SK-N-SH (cell line): ENCODE measurements around the gene BCAS3. TPM values are rescaled to one million over a fixed set of nuclear protein-coding genes. Genes with fewer than 3 reads are reported as not detected.

Experiments used
- CTCF ChIA-PET: fragments of 300-600, 350-600 bp; formaldehyde crosslinking; extraction: SDS; loops from one replicate; lab custom pipeline; 2021; lab: Yijun Ruan, JAX
- POLR2A ChIA-PET: fragments of 350-600 bp; sonication (Branson Sonifier 250); formaldehyde crosslinking; extraction: SDS; loops from one replicate; lab custom pipeline; 2020; ENCODE audit warnings: antibody characterized with exemption, inconsistent platforms; lab: Yijun Ruan, JAX
- DNase-seq: peaks from one replicate; pipeline ENCODE4 v3.0.0; 2012
- H2AFZ ChIP-seq: fragments of 200-600 bp; sonication (generic); 2 replicates; pipeline ENCODE4 v1.8.1; 2016; ENCODE audit warnings: antibody characterized with exemption, mild to moderate bottlenecking, low read depth
- H3F3A ChIP-seq: fragments of 200-600 bp; sonication (generic); replicated peaks from 2 replicates; pipeline ENCODE3; 2016; ENCODE audit warnings: antibody characterized with exemption, mild to moderate bottlenecking; ENCODE audit not compliant: insufficient read depth
- H3K27ac ChIP-seq, 2 experiments: fragments of 200-500 bp in 1 of 2; fragments of 200-600 bp in 1 of 2; sonication (Bioruptor generic) in 1 of 2; sonication (generic), shearing (Covaris generic) in 1 of 2; 2 replicates each; pipeline versions ENCODE4 v1.5.1 to v1.6.1; 2014 to 2016; ENCODE audit warnings: low read depth in 2 of 2, inconsistent platforms in 1 of 2, low read length in 1 of 2, mild to moderate bottlenecking in 1 of 2, mixed read lengths in 1 of 2
- H3K27me3 ChIP-seq: fragments of 200-600 bp; sonication (generic), shearing (Covaris generic); 2 replicates; pipeline ENCODE4 v1.6.1; 2016; ENCODE audit warnings: mixed run types; ENCODE audit not compliant: insufficient read depth
- H3K36me3 ChIP-seq, 2 experiments: fragments of 200-500 bp in 1 of 2; fragments of 200-600 bp in 1 of 2; sonication (Bioruptor generic) in 1 of 2; sonication (generic) in 1 of 2; replicated peaks in 1 of 2; 2 replicates each; pipeline versions ENCODE3 to v1.5.1; 2014 to 2016; ENCODE audit warnings: low read length in 1 of 2, mild to moderate bottlenecking in 1 of 2; ENCODE audit not compliant: insufficient read depth in 2 of 2, control insufficient read depth in 1 of 2
- H3K4me1 ChIP-seq, 2 experiments: fragments of 200-500 bp in 1 of 2; fragments of 200-600 bp in 1 of 2; sonication (Bioruptor generic) in 1 of 2; sonication (generic), shearing (Covaris generic) in 1 of 2; 2 replicates each; pipeline versions ENCODE4 v1.5.1 to v1.6.1; 2014 to 2016; ENCODE audit warnings: low read depth in 1 of 2, low read length in 1 of 2, mixed run types in 1 of 2; ENCODE audit not compliant: insufficient read depth in 2 of 2, control insufficient read depth in 1 of 2
- H3K4me2 ChIP-seq: fragments of 200-600 bp; sonication (generic), shearing (Covaris generic); 2 replicates; pipeline ENCODE4 v1.6.1; 2017; ENCODE audit warnings: mixed run types
- H3K4me3 ChIP-seq, 2 experiments: fragments of 200-500 bp in 1 of 2; fragments of 200-600 bp in 1 of 2; sonication (Bioruptor generic) in 1 of 2; sonication (generic), shearing (Covaris generic) in 1 of 2; 2 replicates each; pipeline versions ENCODE4 v1.5.1 to v1.8.1; 2014 to 2016; ENCODE audit warnings: low read depth in 2 of 2, inconsistent platforms in 1 of 2, low read length in 1 of 2, mild to moderate bottlenecking in 1 of 2, mixed read lengths in 1 of 2, moderate library complexity in 1 of 2
- H3K79me2 ChIP-seq: fragments of 200-600 bp; sonication (generic); 2 replicates; pipeline ENCODE4 v1.8.1; 2017; ENCODE audit warnings: mild to moderate bottlenecking; ENCODE audit not compliant: insufficient read depth
- H3K9ac ChIP-seq: fragments of 200-600 bp; sonication (generic); 2 replicates; pipeline ENCODE4 v1.6.1; 2017; ENCODE audit warnings: mixed run types
- H3K9me2 ChIP-seq: fragments of 200-600 bp; sonication (generic); 2 replicates; pipeline ENCODE4 v1.6.1; 2017; ENCODE audit warnings: mixed run types
- H3K9me3 ChIP-seq: fragments of 200-600 bp; sonication (generic); 2 replicates; pipeline ENCODE4 v1.6.1; 2017; ENCODE audit warnings: mixed run types, mild to moderate bottlenecking, moderate library complexity
- H4K20me1 ChIP-seq: fragments of 200-600 bp; sonication (generic); 2 replicates; pipeline ENCODE4 v1.6.1; 2017; ENCODE audit warnings: mild to moderate bottlenecking, mixed run types; ENCODE audit not compliant: insufficient read depth
- EP300 ChIP-seq, 2 experiments: IDR thresholded peaks; 2 replicates each; pipeline versions ENCODE4 v1.4.0 to v1.6.1; 2012; ENCODE audit warnings: borderline replicate concordance in 1 of 2, low read depth in 1 of 2, low read length in 1 of 2
- EZH2phosphoT487 ChIP-seq: fragments of 200-600 bp; sonication (generic); IDR thresholded peaks from 2 replicates; pipeline ENCODE4 v1.6.1; 2017; ENCODE audit warnings: low read depth, mixed run types, mild to moderate bottlenecking, antibody characterized with exemption, moderate library complexity, borderline replicate concordance
- FOXJ3 ChIP-seq: sonication (generic); formaldehyde crosslinking; IDR thresholded peaks from 2 replicates; pipeline ENCODE4 v1.5.1; 2020; ENCODE audit warnings: mild to moderate bottlenecking, missing genetic modification reagents
- FOXM1 ChIP-seq: IDR thresholded peaks from 2 replicates; pipeline ENCODE4 v1.4.0; 2012; ENCODE audit warnings: low read depth, mild to moderate bottlenecking
- GABPA ChIP-seq: IDR thresholded peaks from 2 replicates; pipeline ENCODE4 v1.4.0; 2012; ENCODE audit warnings: low read depth, mild to moderate bottlenecking
- JUND ChIP-seq: IDR thresholded peaks from 2 replicates; pipeline ENCODE4 v1.4.0; 2012
- MEF2A ChIP-seq: IDR thresholded peaks from 2 replicates; pipeline ENCODE4 v1.4.0; 2012; ENCODE audit warnings: low read depth, borderline replicate concordance
- MXI1 ChIP-seq: IDR thresholded peaks from 2 replicates; pipeline ENCODE4 v1.6.1; 2012; ENCODE audit warnings: mild to moderate bottlenecking, low read depth, low read length, improper control_type of control experiment
- POLR2AphosphoS5 ChIP-seq: IDR thresholded peaks from 2 replicates; pipeline ENCODE4 v1.6.1; 2012; ENCODE audit warnings: low read depth, low read length
- TAF1 ChIP-seq: IDR thresholded peaks from 2 replicates; pipeline ENCODE4 v1.6.1; 2012; ENCODE audit warnings: low read depth, mild to moderate bottlenecking, low read length, moderate library complexity, borderline replicate concordance
- WGBS: methylation state at CpG from one replicate; pipeline ENCODE4 v1.1.6; 2017; ENCODE audit warnings: low lambda C conversion rate; 5-methylcytosine and 5-hydroxymethylcytosine counted together
- polyA plus RNA-seq, 3 experiments: library from polyadenylated mRNA; depleted of rRNA; stranded (reverse); fragments of >200 nt; gene quantifications; 2 replicates each; pipeline ENCODE4 v1.2.3, GENCODE V29; 2012
- TF ChIP-seq, protein P1 (sequence below): IDR thresholded peaks from 2 replicates; pipeline ENCODE4 v1.4.0; 2012; ENCODE audit warnings: low read depth, borderline replicate concordance
- TF ChIP-seq, protein P2 (sequence below): IDR thresholded peaks from 2 replicates; pipeline ENCODE4; 2012
- TF ChIP-seq, protein P3 (sequence below): fragments of 150-350 bp; IDR thresholded peaks from 2 replicates; pipeline ENCODE4 v1.6.1; 2016; ENCODE audit warnings: mild to moderate bottlenecking, low read depth, low read length
- TF ChIP-seq, protein P4 (sequence below): fragments of 200-600 bp; sonication (generic); IDR thresholded peaks from 2 replicates; pipeline ENCODE4 v1.6.1; 2017; ENCODE audit warnings: antibody characterized with exemption, mild to moderate bottlenecking, moderate library complexity
- TF ChIP-seq, protein P5 (sequence below): fragments of 150-350 bp; IDR thresholded peaks from 2 replicates; pipeline ENCODE4 v1.6.1; 2017; ENCODE audit warnings: antibody characterized with exemption, low read length, low read depth, borderline replicate concordance

BCAS3 gene
- polyA plus RNA-seq, 1 of the 3 experiments (the other 2 are of a cell fraction) = 5.9 TPM

DNA sequence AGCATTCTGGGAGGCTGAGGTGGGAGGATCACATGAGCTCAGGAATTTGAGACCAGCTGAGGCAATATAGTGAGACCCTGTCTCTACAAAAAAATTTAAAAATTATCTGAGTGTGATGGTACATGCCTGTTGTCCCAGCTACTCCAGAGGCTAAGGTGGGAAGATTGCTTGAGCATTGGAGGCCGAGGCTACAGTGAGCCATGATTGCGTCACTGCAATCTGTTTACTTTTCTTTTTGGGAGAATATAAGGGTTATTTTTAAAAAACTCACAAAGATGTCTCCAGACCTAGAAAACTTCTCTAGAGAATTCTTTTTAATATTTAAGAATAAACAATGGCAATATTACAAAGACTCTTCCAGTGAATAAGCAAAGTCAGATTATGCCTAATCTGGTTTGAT is 226.9 kb downstream of the BCAS3 start (continued):
- TF ChIP-seq, protein P1, sequence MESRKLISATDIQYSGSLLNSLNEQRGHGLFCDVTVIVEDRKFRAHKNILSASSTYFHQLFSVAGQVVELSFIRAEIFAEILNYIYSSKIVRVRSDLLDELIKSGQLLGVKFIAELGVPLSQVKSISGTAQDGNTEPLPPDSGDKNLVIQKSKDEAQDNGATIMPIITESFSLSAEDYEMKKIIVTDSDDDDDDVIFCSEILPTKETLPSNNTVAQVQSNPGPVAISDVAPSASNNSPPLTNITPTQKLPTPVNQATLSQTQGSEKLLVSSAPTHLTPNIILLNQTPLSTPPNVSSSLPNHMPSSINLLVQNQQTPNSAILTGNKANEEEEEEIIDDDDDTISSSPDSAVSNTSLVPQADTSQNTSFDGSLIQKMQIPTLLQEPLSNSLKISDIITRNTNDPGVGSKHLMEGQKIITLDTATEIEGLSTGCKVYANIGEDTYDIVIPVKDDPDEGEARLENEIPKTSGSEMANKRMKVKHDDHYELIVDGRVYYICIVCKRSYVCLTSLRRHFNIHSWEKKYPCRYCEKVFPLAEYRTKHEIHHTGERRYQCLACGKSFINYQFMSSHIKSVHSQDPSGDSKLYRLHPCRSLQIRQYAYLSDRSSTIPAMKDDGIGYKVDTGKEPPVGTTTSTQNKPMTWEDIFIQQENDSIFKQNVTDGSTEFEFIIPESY = no peak
- TF ChIP-seq FOXJ3 (CRISPR knock-in tag) (no peak), TAF1 (no peak), POLR2AphosphoS5 (no peak), EZH2phosphoT487 (no peak), MXI1 (no peak)
- TF ChIP-seq, protein P2, sequence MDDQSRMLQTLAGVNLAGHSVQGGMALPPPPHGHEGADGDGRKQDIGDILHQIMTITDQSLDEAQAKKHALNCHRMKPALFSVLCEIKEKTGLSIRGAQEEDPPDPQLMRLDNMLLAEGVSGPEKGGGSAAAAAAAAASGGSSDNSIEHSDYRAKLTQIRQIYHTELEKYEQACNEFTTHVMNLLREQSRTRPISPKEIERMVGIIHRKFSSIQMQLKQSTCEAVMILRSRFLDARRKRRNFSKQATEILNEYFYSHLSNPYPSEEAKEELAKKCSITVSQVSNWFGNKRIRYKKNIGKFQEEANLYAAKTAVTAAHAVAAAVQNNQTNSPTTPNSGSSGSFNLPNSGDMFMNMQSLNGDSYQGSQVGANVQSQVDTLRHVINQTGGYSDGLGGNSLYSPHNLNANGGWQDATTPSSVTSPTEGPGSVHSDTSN = no peak

DNA sequence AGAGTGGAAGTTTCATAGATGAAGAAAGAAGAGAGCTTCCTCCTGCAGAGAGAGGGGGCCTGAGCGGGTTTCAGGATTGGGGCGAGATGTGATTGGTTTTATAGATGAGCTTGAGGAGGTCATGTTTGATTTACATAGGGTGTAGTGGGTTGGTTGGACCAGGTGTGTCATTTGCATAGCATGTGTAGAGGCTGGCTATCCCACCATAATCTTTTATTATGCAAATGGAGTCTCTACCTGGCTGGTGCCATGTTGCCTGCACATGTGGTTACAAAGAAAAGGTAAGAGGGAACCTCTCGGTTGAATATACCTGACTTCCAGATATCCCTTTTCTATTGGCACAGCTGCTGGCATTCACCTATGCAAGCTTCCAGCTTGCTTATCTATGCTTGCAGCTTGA is 228.1 kb downstream of the BCAS3 start:
- Histone ChIP-seq H3K27ac (no peak overlapping the region), H4K20me1 (no peaks in the 10 kb centered on the region), H3K9ac (no peak overlapping the region), H3F3A (peaks cover 35% of the 10 kb centered on the region), H3K9me2 (no peaks in the 10 kb centered on the region; the same call in 1 of the 2 replicates), H3K4me2 (no peak overlapping the region), H2AFZ (no peak overlapping the region), H3K4me1 (peaks cover 6 to 17% of the 10 kb centered on the region in 2 experiments; a peak in 3 of 4 replicates), H3K9me3 (no peaks in the 10 kb centered on the region), H3K79me2 (no peaks in the 10 kb centered on the region), H3K27me3 (no peaks in the 10 kb centered on the region), H3K36me3 (no peaks in the 10 kb centered on the region), H3K4me3 (no peak overlapping the region)
- ChIA-PET POLR2A (no interaction called here), CTCF (interaction anchor here (0.9 to 1.5 kb wide), 2 partner anchors 9 to 54 kb away, joined by 3 to 4 read pairs; no protein-coding TSS in a partner anchor)
- no peak for TF ChIP-seq JUND
- TF ChIP-seq GABPA = no peak
- TF ChIP-seq, protein P2 = no peak
- TF ChIP-seq MEF2A = no peak
- no peak for TF ChIP-seq FOXJ3 (CRISPR knock-in tag)
- TF ChIP-seq, protein P1 = no peak
- TF ChIP-seq, protein P3, sequence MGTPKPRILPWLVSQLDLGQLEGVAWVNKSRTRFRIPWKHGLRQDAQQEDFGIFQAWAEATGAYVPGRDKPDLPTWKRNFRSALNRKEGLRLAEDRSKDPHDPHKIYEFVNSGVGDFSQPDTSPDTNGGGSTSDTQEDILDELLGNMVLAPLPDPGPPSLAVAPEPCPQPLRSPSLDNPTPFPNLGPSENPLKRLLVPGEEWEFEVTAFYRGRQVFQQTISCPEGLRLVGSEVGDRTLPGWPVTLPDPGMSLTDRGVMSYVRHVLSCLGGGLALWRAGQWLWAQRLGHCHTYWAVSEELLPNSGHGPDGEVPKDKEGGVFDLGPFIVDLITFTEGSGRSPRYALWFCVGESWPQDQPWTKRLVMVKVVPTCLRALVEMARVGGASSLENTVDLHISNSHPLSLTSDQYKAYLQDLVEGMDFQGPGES = no peak
- no peak for TF ChIP-seq EP300 (IDR thresholded peaks at IDR 0.05; ENCODE audit: borderline replicate concordance in 1 of 2, low read depth in 1 of 2, low read length in 1 of 2)
- no peak for TF ChIP-seq EZH2phosphoT487
- TF ChIP-seq, protein P4, sequence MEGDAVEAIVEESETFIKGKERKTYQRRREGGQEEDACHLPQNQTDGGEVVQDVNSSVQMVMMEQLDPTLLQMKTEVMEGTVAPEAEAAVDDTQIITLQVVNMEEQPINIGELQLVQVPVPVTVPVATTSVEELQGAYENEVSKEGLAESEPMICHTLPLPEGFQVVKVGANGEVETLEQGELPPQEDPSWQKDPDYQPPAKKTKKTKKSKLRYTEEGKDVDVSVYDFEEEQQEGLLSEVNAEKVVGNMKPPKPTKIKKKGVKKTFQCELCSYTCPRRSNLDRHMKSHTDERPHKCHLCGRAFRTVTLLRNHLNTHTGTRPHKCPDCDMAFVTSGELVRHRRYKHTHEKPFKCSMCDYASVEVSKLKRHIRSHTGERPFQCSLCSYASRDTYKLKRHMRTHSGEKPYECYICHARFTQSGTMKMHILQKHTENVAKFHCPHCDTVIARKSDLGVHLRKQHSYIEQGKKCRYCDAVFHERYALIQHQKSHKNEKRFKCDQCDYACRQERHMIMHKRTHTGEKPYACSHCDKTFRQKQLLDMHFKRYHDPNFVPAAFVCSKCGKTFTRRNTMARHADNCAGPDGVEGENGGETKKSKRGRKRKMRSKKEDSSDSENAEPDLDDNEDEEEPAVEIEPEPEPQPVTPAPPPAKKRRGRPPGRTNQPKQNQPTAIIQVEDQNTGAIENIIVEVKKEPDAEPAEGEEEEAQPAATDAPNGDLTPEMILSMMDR = no peak
- no peak for TF ChIP-seq FOXM1
- TF ChIP-seq, protein P5, sequence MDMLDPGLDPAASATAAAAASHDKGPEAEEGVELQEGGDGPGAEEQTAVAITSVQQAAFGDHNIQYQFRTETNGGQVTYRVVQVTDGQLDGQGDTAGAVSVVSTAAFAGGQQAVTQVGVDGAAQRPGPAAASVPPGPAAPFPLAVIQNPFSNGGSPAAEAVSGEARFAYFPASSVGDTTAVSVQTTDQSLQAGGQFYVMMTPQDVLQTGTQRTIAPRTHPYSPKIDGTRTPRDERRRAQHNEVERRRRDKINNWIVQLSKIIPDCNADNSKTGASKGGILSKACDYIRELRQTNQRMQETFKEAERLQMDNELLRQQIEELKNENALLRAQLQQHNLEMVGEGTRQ = no peak
- no peak for DNase-seq
- 94% methylated on average over 3 of the region's 3 CpGs for WGBS
